ENCODE results near the gene TBX5.

Gene TBX5

DNA sequence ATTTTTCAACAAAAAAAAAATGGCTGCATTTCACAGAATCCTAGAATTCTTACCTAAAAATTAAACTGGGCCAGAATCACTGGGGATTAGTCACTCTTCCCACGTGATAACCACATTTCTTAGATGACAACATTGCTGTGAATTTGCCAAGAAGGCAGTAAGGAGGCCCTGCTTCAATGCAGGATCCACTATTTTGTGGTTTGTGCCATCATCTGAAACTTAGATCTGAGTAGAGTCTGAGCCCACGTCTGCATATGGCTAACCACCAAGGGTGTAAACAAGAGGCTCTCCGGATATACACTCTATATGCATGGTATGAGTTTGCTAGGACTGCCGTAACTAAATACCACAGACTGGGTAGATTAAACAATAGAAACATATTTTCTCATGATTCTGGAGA is 24.4 kb upstream of the TBX5 start:
- DNase-seq = no peak

- no peak for DNase-seq
These were observed 19.2 kb upstream of the TBX5 start for GRCh38 chr12:114425031-114425626.

DNA sequence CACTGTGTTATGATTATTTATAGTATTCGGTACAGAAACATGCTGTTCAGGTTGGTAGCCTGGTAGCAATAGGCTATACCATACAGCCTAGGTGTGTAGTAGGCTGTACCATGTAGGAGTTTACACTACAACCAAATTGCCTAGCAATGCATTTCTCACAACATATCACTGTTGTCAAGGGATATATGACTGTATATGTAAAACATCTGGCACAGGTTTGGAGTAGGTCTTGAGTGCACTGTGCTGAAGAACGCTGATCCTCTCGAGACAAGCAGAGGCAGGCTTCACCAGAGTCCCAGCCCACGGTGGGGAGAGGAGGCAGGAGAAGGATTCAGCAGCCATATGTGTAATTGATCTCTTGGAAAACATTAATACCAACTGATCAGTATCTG is 15.0 kb upstream of the TBX5 start:
- no peak for DNase-seq

GRCh38 chr12:114420182-114420943 is 14.4 kb upstream of the TBX5 start:
- no peak for DNase-seq

GRCh38 chr12:114416028-114416427 is 10.1 kb upstream of the TBX5 start:
- DNase-seq = no peak

- no peak for DNase-seq
These were observed 9.6 kb upstream of the TBX5 start for GRCh38 chr12:114415525-114415868.

- no peak for DNase-seq
These were observed 9.1 kb upstream of the TBX5 start for GRCh38 chr12:114414866-114415524.

- no peak for DNase-seq
These were observed 8.3 kb upstream of the TBX5 start for GRCh38 chr12:114414031-114414865.

GRCh38 chr12:114412825-114413749 is 7.1 kb upstream of the TBX5 start:
- DNase-seq = no peak

DNA sequence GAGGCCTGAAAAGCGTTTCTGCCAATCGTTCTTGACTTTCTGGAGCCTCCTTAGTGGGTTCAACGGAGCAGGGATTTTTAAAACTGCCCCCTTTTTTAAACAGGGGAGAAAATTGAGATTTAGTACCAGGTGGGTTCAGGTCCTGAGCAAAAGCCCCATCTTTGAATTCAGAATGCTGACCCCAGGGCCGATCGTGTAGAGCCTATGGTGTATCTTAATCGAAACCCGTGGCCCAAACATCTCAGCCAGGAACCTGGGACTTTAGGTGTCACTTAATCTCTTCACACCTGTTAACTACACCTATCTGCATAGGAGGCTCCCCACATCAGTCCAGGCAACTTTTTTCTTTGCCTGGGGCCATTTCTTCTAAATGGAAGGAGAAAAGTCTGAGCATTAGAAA is 6.4 kb upstream of the TBX5 start:
- no peak for DNase-seq

DNA sequence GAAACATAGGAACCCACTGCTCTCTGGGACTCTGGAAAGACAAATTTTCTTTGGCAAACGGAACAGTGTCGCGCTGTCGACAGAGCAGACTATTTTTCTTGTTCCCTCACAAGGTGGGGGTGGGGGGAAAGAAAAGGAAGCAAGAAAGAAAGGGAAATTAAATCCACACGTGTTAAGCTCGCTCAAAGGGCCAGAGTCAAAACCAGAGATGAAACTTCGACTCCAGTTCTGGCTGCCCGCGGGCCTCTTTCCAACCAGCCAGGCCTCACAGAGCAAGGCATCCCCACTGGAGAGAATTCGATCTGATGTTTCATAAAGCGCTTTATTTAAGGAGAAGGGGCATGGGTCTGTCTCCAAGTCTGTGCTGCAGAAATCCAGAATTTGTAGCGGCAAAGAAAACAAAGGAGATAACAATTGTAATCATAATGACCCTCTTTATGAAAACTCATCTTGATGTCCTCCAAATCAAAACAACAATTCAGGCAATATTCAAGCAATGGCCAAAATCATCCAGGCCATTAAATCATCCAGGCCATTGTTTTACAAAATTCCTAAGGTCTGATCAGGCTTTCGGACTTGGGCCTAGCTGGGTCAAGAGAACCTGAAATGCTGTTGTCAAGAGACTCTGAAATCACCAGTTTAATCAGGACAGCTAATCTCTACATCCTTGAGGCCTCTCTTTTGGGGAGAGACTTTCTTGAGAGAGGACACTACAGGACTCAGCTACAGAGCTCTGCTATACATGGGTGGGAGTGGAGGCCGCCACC is 5.3 kb upstream of the TBX5 start:
- DNase-seq = no peak

DNA sequence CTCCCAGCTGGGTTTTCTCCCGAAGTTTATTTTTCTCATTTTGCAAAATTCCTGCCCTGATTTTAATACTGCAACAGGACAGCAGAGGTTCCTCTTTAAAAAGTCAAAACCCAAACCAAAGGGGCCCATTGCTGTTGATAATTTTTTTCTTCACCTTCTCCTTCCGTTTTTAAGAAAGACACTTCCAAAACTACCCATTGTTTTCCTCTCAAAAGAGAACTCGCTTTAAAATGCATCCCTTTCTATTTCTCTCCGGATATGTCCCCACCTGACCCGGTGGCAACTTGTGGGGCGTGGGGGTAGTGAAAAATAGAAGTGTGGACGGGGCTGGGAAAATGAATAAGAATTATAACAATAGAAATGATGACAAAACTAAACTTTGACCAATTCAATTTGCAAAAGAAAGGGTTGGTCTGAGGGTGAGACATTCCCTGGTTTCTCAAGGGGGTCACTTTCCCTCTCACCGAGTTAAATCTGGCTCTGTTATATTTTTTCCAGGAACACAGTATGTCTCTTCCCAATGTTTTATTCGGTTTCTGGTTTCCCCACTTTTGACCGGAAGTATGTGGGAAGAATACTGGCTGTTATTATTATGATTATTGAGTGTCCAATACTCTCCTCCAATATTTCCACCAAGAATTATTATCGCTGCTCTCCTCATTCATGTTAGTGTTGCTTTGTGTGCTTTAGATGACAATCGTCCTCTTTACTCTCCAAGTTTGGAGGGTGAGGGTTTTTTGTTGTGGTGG is 4.1 kb upstream of the TBX5 start:
- DNase-seq = no peak

DNA sequence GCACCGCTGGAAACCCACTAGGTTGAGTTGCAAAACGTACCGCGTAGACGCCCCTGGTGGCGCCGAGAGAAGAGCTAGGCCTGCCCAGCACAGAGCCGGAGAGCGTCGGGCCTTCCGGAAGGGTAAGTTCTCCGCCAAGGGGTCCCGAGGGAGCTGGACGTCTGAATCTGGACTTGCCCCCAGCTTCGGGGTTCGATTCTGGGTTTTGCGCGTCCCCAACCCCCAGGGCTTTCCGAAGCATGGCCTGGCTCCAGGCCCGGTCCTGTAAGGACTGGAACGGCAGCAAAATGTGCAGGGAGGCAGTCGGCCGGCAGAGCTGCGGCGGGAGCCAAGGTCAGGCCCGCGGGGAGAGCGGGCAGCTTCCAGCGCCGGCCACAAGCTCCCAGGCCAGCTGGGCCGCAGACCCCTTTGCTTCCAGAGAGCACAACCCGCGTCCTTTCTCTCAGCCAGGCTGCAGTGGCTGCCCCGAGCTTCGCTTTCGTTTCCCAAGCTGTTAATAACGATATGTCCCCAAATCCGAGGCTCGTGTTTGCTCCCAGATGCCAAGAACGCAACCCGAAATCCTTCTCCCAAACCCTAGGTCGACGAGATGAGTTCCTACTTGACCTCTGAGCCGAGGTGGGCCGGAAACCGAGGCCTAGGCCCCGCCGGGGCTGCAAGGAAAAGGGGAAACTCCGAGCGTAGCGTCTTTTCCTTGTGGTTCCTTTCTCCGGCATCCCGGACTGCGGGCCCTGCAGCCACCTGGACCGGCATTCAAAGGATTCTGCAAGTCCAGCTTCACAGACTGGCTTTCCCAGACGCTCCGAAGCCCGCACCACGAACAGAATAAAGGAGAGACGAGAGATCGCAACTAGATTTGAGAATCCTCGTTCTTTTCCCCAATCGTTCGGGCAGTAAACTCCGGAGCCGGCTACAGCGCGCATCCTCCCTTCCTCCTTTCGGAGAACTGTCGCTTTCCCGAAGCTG is 3.2 kb upstream of the TBX5 start:
- DNase-seq = no peak

DNA sequence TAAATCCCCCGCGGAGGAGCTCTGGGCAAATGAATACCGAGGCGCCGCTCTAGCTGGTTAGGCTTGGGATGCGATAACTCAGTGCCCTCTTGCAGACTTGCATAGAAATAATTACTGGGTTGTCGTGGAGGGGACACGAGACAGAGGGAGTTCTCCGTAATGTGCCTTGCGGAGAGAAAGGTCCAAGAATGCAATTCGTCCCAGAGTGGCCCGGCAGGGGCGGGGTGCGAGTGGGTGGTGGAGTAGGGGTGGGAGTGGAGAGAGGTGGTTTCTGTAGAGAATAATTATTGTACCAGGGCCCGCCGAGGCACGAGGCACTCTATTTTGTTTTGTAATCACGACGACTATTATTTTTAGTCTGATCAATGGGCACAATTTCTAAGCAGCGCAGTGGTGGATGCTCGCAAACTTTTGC is 2.5 kb upstream of the TBX5 start:
- DNase-seq = no peak

DNA sequence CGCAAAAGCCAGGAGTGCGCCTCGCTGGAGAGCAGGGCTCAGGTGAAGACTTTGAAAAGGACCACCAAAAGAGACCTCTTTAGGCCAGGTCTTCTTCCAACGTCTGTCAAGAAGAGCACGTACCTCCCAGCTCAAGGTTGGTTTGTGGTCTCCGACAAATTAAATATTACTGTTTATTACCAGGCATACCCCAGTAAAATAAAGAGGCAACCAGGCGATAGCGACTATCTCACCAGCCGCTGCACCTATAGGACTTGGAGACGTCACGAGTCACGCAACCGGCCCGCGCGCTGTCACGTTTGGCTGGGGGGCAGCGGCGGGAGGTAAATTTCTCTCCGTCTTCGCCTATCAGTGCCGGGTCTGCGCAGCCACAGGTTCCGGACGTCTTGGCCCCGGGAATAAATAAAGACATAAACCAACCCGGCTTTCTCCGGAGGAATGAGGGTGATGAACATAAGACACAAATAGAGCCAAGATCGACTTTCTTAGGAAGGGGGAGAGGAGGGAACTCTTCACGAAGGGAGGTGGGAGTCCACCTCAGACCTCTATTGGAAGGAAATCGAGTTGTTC is 2.0 kb upstream of the TBX5 start:
- no peak for DNase-seq

GRCh38 chr12:114406984-114407841 is 1.3 kb upstream of the TBX5 start:
- no peak for DNase-seq

DNA sequence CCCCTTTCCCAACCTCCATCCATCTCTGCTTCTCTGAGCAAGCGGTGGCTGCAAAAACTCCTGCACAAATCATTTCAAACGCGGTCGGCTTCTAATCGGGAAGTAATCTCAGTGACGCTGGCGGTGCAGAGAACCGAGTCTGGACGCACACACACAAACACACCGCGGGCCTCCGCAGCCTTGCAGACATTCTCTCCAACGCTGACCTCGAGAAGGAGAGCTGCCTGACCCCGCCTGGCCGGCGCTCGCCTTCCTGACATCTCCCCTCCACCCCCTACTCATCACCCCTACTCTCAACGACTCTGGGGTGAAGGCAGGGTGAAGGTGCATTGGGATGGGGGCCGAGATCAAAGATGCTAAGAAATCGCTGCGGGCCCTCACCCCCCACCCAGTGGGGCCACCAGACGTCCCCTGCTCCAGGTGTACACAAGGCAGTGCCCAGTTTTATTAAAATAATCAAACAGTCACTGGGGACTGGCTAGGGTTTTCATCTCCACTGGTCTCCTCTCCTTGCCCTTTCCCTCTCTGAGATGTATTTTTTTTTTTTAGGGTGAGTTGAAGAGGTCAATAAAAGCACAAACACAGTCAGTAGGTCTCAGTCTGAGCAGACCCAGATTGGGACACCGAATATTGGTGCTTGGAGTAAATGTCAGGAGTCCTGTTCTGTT is 506 bp upstream of the TBX5 start:
- no peak for DNase-seq
